Epidermal melanocyte (primary cell): ENCODE measurements around the gene WDR59.
"Not testable (repeated sequence)": the region's sequence is repeated elsewhere in the genome, so short reads cannot be mapped to it uniquely, and the experiment has no call there.

Experiments
- DNase-seq: peaks from one replicate; pipeline ENCODE4 v3.0.0; 2011; ENCODE audit warnings: low spot score; ENCODE audit not compliant: insufficient read length

Gene WDR59

DNA sequence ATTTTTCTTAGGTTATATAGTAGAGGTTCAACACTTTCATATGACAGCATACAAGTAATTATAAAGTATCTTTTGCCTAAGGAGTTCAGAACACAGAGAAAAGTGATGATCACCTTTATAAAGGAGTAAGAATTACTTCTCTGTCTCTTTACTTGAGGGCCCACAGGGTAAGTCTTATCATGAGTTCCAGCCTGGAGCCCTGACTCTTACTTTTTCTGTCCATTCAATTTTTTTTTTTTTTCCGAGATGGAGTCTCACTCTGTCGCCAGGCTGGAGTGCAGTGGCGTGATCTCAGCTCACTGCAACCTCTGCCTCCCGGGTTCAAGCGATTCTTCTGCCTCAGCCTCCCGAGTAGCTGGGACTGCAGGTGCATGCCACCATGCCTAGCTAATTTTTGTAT, 28.2 kb upstream of the WDR59 start:
- not testable (repeated sequence) for DNase-seq

- DNase-seq: no peak
These were observed 27.6 kb upstream of the WDR59 start for GRCh38 chr16:75012380-75013081.

- no peak for DNase-seq
These were observed 26.8 kb upstream of the WDR59 start for GRCh38 chr16:75011634-75012307.

GRCh38 chr16:75010427-75010826, 25.5 kb upstream of the WDR59 start:
- DNase-seq: no peak

- no peak for DNase-seq
These were observed 22.5 kb upstream of the WDR59 start for GRCh38 chr16:75007443-75007842.

DNA sequence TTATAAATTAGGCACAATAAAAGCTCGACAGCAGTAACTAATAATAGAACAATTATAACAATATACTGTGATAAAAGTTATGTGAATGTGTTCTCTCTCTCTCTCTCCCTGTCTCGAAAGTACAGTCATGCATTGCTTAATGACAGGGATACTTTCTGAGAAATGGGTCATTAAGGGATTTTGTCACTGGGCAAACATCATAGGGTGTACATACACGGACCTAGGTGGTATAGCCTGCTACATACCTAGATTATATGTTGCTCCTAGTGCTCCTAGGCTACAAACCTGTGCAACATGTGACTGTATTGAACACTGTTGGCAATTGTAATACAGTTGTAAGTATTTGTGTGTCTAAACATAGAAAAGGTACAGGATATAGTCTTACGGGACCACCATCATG, 20.8 kb upstream of the WDR59 start:
- DNase-seq: no peak

- DNase-seq: no peak
These were observed 19.5 kb upstream of the WDR59 start for GRCh38 chr16:75004460-75004859.

DNA sequence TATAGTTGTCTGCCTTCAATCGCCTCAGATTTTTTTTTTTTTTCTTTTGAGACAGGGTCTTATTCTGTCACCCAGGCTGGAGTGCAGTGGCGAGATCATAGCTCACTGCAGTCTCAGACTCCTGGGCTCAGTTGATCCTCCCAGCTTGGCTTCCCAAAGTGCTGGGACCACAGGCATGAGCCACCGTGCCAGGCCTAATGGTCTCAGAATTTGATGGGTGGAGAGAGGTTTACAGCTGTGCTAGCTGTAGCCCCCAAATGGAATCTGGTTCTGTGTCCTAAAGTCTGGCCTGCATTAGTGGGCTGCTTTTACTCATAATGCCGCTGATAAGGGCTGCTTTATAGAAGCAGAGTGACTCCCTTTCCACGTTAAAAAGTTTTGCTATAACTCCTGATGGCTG, 19.0 kb upstream of the WDR59 start:
- DNase-seq: no peak

DNA sequence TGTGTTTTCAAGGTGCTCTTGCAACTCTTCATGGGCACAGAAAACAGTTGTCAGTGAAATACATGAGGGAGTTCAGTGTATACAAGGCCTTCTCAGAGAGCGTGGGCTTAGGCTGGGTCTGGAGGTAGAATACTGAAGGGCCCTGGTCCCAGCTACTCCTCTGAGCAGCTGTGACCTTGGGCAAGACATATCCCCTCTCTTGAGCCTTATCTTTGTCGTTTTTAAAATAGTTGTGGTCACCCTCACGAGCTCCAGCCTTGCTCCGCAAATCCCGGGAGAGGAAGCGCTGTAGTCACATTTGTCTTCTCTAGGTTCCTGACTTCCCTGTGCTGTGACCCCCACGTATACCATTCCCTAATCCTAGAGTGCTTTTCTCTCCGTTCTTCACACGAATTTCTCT, 17.6 kb upstream of the WDR59 start:
- DNase-seq: no peak

DNA sequence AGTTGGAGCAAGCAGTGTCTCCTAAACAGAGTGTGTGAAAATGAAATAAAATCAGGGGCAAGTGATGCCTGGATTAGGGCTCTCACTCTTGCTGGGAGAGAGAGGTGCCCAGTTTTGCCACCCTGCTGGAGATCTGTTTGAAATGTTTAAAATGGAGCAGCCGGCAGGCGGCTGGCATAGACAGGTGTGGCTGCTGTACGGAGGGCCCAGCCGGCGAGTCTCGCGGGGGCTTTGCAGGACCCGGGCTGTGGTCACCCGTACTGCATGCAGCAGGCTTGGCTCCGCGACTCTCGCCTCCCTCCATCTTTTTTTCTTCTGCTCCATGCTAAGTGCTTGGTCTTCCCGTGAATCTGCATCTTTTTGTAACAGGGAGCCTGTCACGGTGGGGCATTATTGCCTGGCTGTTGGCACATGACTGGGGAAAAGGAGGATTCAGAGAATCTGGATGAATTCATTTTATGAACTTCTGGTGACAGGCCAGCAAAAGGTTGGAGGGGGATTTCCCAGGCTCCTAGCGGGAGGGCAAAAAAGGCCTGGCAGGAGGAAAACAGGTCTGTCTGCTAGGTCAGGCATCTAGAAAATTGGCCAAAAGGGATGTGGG, 15.7 kb upstream of the WDR59 start:
- DNase-seq: no peak

DNA sequence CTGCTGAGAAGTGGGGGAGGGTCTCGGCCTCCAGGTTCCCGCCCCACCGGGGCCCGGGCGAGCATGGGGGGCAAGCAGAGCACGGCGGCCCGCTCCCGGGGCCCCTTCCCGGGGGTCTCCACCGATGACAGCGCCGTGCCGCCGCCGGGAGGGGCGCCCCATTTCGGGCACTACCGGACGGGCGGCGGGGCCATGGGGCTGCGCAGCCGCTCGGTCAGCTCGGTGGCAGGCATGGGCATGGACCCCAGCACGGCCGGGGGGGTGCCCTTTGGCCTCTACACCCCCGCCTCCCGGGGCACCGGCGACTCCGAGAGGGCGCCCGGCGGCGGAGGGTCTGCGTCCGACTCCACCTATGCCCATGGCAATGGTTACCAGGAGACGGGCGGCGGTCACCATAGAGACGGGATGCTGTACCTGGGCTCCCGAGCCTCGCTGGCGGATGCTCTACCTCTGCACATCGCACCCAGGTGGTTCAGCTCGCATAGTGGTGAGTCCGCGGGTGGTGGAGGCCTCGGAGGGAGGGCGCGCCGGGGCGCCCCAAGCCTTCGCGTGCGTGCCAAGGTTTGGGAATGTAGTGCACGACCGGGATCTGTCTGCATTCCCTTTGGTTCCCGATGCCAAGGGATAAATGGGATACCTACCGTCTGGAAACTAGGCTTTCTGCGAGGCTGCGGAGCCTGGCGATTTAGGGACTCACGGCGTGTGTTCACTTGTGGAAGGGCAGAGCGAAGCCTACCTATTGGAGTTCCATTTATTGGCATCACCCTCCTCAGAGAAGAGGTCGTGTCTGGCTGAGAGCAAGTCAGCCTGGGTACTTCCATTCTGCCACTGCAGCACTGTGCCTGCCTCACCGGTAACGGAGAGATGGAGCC, 14.9 kb upstream of the WDR59 start:
- no peak for DNase-seq

DNA sequence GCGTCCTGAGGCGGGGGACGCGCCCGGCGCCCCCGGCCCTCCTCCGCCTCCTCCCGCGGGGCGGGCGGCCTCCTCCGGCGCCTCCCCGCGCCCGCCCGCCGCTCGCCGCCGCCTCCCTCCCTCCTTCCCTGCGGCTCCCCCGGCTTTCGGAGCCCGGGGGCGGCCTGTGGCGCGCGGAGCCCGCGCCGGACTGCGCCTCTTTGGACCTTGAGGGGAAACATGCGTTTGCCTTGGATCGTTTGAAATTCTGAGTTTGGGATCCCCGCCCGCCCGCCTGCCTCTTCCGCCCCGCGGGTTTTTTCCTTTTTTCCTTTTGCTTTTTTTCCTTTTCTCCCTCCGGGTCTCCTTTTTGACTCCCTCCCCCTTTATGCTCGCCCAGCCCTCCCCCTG, 14.3 kb upstream of the WDR59 start:
- no peak for DNase-seq

GRCh38 chr16:74998481-74999218, 13.7 kb upstream of the WDR59 start, which contains the start of gene ZNRF1:
ZNRF1 (plus strand) TSS chr16:74999024; CDS start chr16:74999672, 648 bp downstream.
- peak; percentile 68 for DNase-seq

GRCh38 chr16:74997042-74997491, 12.1 kb upstream of the WDR59 start:
- no peak for DNase-seq

DNA sequence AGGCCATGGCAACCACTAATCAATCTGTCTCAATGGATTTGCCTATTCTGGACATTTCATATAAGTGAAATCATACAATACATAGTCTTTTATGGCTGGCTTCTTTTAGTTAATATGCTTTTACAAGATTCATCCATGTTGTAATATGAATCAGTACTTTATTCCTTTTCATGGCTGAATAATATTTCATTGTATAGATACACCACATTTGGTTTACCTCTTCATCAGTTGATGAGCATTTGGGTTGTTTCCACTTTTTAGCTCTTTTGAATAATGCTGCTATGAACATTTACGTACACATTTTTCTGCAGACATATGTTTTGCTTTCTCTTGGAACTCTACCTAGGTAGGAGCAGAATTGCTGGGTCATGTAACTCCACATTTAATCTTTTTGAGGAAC, 11.1 kb upstream of the WDR59 start:
- DNase-seq: no peak

- no peak for DNase-seq
These were observed 6.9 kb upstream of the WDR59 start for GRCh38 chr16:74991593-74992403.

DNA sequence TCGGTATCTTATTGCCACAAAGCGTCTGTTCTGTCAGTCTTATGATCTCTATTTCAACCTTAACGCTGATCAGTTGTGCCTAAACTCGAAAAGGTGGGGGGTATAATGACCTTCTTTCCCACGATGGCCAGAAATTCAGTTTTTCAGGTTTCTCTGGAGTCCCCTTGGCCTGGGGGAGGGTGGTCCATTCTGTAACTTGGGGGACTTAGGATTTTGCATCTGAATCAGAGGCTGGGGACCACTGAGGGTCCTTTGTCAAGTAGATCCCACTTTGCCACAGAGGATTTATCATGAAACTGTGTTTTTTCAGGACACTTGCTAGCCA, 6.3 kb upstream of the WDR59 start:
- no peak for DNase-seq

DNA sequence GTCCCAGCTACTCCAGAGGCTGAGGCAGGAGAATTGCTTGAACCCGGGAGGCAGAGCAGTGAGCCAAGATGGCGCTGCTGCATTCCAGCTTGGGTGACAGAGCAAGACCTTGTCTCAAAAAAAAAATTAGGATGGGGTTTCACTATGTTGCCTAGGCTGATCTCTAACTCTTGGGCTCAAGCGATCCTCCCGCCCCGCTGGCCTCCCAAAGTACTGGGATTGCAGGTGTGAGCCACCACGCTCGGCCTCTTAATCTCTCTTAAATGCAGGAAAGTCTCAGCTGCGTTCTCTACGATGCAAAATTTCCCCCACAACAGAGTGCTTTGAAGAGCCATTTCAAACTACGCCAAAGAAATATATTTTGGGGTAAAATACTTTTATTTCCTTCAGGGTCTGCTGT, 5.9 kb upstream of the WDR59 start:
- DNase-seq: no peak

GRCh38 chr16:74989864-74990263, 4.9 kb upstream of the WDR59 start:
- not testable (repeated sequence) for DNase-seq

DNA sequence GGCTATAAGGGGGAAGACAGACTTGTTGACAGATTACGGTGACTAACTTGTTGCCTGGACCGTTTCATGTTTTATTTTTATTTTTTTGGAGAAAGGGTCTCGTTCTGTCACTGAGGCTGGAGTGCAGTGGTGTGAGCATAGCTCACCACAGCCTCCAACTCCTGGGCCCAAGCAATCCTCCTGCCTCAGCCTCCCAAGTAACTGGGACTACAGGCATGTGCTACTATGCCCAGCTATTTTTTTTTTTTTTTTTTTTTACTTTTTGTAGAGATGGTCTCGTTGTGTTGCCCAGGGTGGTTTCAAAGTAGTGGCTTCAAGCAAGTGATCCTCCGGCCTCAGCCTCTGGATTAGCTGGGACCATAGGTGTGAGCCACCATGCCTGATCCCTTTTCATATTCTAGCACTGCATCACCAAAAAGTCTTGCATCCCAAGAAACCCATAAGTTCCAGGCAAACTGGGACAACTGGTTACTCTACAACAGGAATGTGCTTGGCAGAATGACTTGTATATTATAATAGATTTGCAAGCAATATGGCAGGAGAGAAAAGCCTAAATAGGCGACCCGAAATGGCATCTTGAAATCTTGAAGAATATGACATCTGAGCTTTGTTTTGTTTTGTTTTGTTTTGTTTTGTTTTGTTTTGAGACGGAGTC, 2.2 kb upstream of the WDR59 start:
- no peak for DNase-seq
